GM23338 (cell line): ENCODE data around the gene TGFBI. TPM values are rescaled to one million over a fixed set of nuclear protein-coding genes. Genes with fewer than 3 reads are reported as not detected.

Experiments
- ATAC-seq: fragments of 200-7000 bp; cut with Tn5 transposase; 3 replicates; pipeline ENCODE4 v1.9.1; 2020
- DNase-seq: peaks from one replicate; pipeline ENCODE4 v3.0.0-alpha.2; 2015; ENCODE audit warnings: low spot score
- H2AFZ ChIP-seq: fragments of 200-600 bp; sonication (generic); 2 replicates; pipeline ENCODE4 v1.8.0; 2016; ENCODE audit warnings: antibody characterized with exemption, mild to moderate bottlenecking, moderate library complexity
- H3F3A ChIP-seq: fragments of 200-600 bp; sonication (generic); replicated peaks from 2 replicates; pipeline ENCODE4 v1.8.0; 2017; ENCODE audit warnings: antibody characterized with exemption, mixed run types, low read depth
- H3K27ac ChIP-seq: fragments of 200-600 bp; sonication (generic); 2 replicates; pipeline ENCODE4 v1.6.1; 2016; ENCODE audit warnings: low read depth
- H3K27me3 ChIP-seq: fragments of 200-600 bp; sonication (generic); 2 replicates; pipeline ENCODE4 v1.8.0; 2016; ENCODE audit warnings: mild to moderate bottlenecking, mixed run types, moderate library complexity; ENCODE audit not compliant: insufficient read depth
- H3K36me3 ChIP-seq: fragments of 200-600 bp; sonication (generic); 2 replicates; pipeline ENCODE4 v1.8.0; 2016; ENCODE audit warnings: mild to moderate bottlenecking; ENCODE audit not compliant: insufficient read depth
- H3K4me1 ChIP-seq: fragments of 200-600 bp; sonication (generic); 2 replicates; pipeline ENCODE4 v1.8.0; 2016; ENCODE audit warnings: mild to moderate bottlenecking, moderate library complexity; ENCODE audit not compliant: insufficient read depth
- H3K4me2 ChIP-seq: fragments of 200-600 bp; sonication (generic); 2 replicates; pipeline ENCODE4 v1.7.1; 2017; ENCODE audit warnings: mixed run types
- H3K4me3 ChIP-seq: fragments of 200-600 bp; sonication (generic); 2 replicates; pipeline ENCODE4 v1.6.1; 2016; ENCODE audit warnings: mixed run types
- H3K79me2 ChIP-seq: fragments of 200-600 bp; sonication (generic); replicated peaks from 2 replicates; pipeline ENCODE4 v1.8.0; 2017; ENCODE audit warnings: mild to moderate bottlenecking; ENCODE audit not compliant: insufficient read depth
- H3K9me2 ChIP-seq: fragments of 200-600 bp; sonication (generic); 2 replicates; pipeline ENCODE4 v1.8.0; 2017; ENCODE audit not compliant: insufficient read depth
- H4K20me1 ChIP-seq: fragments of 200-600 bp; sonication (generic); replicated peaks from 2 replicates; pipeline ENCODE4 v1.8.0; 2017; ENCODE audit warnings: mild to moderate bottlenecking; ENCODE audit not compliant: insufficient read depth
- H3K27ac Mint-ChIP-seq: 2 replicates; pipeline ENCODE4 v1.8.0; 2020; ENCODE audit warnings: inconsistent platforms, mild to moderate bottlenecking, moderate library complexity, mixed read lengths
- H3K27me3 Mint-ChIP-seq: 3 replicates; pipeline ENCODE4 v1.8.0; 2022; ENCODE audit warnings: low read depth, mild to moderate bottlenecking, moderate library complexity, mixed read lengths, inconsistent platforms; ENCODE audit not compliant: insufficient read depth, poor library complexity
- H3K36me3 Mint-ChIP-seq: 3 replicates; pipeline ENCODE4 v1.8.0; 2021; ENCODE audit warnings: low read depth, mild to moderate bottlenecking, inconsistent platforms, moderate library complexity, mixed read lengths
- H3K4me1 Mint-ChIP-seq: 3 replicates; pipeline ENCODE4 v1.8.0; 2020; ENCODE audit warnings: mild to moderate bottlenecking, inconsistent platforms, mixed read lengths
- H3K4me3 Mint-ChIP-seq: 3 replicates; pipeline ENCODE4 v1.8.0; 2021; ENCODE audit warnings: moderate library complexity, mild to moderate bottlenecking, inconsistent platforms, mixed read lengths
- H3K9me3 Mint-ChIP-seq: 3 replicates; pipeline ENCODE4 v1.8.0; 2020; ENCODE audit warnings: moderate library complexity, mild to moderate bottlenecking, inconsistent platforms, mixed read lengths
- CREB1 ChIP-seq: fragments of 250-450 bp; sonication (Bioruptor Pico); IDR thresholded peaks from 2 replicates; pipeline ENCODE4 v1.5.0; 2020; ENCODE audit warnings: low read depth, mild to moderate bottlenecking, moderate library complexity
- ETS1 ChIP-seq: IDR thresholded peaks from 2 replicates; pipeline ENCODE4 v1.6.1; 2016; ENCODE audit warnings: antibody characterized with exemption
- EZH2 ChIP-seq: fragments of 200-600 bp; sonication (generic); IDR thresholded peaks from one replicate; pipeline ENCODE4 v1.8.0; 2017; ENCODE audit warnings: antibody characterized with exemption, mild to moderate bottlenecking, low read depth; ENCODE audit not compliant: unreplicated experiment
- EZH2phosphoT487 ChIP-seq: fragments of 200-600 bp; sonication (generic); IDR thresholded peaks from one replicate; pipeline ENCODE4 v1.8.1; 2018; ENCODE audit warnings: antibody characterized with exemption; ENCODE audit not compliant: unreplicated experiment
- JUNB ChIP-seq: IDR thresholded peaks from one replicate; pipeline ENCODE4 v1.6.1; 2016; ENCODE audit warnings: antibody characterized with exemption; ENCODE audit not compliant: unreplicated experiment
- NANOG ChIP-seq: IDR thresholded peaks from 2 replicates; pipeline ENCODE4 v1.6.1; 2016; ENCODE audit warnings: antibody characterized with exemption, borderline replicate concordance
- POLR2AphosphoS5 ChIP-seq: IDR thresholded peaks from 2 replicates; pipeline ENCODE4 v1.6.1; 2016; ENCODE audit warnings: antibody characterized with exemption, low read depth
- STAT1 ChIP-seq: IDR thresholded peaks from one replicate; pipeline ENCODE4 v1.6.1; 2016; ENCODE audit warnings: antibody characterized with exemption; ENCODE audit not compliant: unreplicated experiment
- ZNF114 ChIP-seq: fragments of 250-450 bp; sonication (Bioruptor Pico); IDR thresholded peaks from 2 replicates; pipeline ENCODE4 v1.5.0; 2020; ENCODE audit warnings: mild to moderate bottlenecking, moderate library complexity
- ZNF331 ChIP-seq: fragments of 250-450 bp; sonication (Bioruptor Pico); IDR thresholded peaks from 2 replicates; pipeline ENCODE4 v1.5.0; 2020; ENCODE audit warnings: low read depth, mild to moderate bottlenecking, moderate library complexity
- polyA plus RNA-seq: library from polyadenylated mRNA; unstranded; fragments of >200 nt; fragmentation: Nextera tagmentation; extraction: Ambion mirVana; gene quantifications from 2 replicates; pipeline ENCODE4 v1.2.1, GENCODE V29; 2016
- total RNA-seq: library from RNA; depleted of rRNA; stranded (reverse); fragments of >200 nt; shearing (Covaris generic); gene quantifications from 2 replicates; pipeline ENCODE4 v1.2.3, GENCODE V29; 2014
- TF ChIP-seq, protein P1 (sequence below), 2 experiments: fragments of 200-600 bp in 1 of 2; sonication (generic) in 1 of 2; conservative IDR thresholded peaks; 2 replicates each; pipeline versions ENCODE4 v1.5.1 to v1.6.1; 2016 to 2017; ENCODE audit warnings: antibody characterized with exemption in 2 of 2, low read depth in 2 of 2, mild to moderate bottlenecking in 2 of 2, moderate library complexity in 1 of 2
- TF ChIP-seq, protein P2 (sequence below): fragments of 250-450 bp; sonication (Bioruptor Pico); IDR thresholded peaks from 2 replicates; pipeline ENCODE4 v1.5.0; 2020; ENCODE audit warnings: mild to moderate bottlenecking, moderate library complexity
- TF ChIP-seq, protein P3 (sequence below): IDR thresholded peaks from one replicate; pipeline ENCODE4 v1.6.1; 2018; ENCODE audit warnings: antibody characterized with exemption; ENCODE audit not compliant: unreplicated experiment

TGFBI gene
- total and polyA plus RNA-seq, 2 experiments from 2014 or later: 8.9 to 9.4 TPM

GRCh38 chr5:135988546-135988945 lies 40.2 kb upstream of the TGFBI start:
- no peaks in the 10 kb centered on the region for H3K9me2 ChIP-seq
- Mint-ChIP-seq H3K4me3 (no peak overlapping the region), H3K27ac (no peak overlapping the region), H3K4me1 (peaks cover 2% of the 10 kb centered on the region; the same call in 1 of the 3 replicates), H3K9me3 (no peaks in the 10 kb centered on the region), H3K36me3 (no peaks in the 10 kb centered on the region), H3K27me3 (no peaks in the 10 kb centered on the region)
- no peaks in the 10 kb centered on the region for H3K4me1 ChIP-seq
- TF ChIP-seq, protein P1, sequence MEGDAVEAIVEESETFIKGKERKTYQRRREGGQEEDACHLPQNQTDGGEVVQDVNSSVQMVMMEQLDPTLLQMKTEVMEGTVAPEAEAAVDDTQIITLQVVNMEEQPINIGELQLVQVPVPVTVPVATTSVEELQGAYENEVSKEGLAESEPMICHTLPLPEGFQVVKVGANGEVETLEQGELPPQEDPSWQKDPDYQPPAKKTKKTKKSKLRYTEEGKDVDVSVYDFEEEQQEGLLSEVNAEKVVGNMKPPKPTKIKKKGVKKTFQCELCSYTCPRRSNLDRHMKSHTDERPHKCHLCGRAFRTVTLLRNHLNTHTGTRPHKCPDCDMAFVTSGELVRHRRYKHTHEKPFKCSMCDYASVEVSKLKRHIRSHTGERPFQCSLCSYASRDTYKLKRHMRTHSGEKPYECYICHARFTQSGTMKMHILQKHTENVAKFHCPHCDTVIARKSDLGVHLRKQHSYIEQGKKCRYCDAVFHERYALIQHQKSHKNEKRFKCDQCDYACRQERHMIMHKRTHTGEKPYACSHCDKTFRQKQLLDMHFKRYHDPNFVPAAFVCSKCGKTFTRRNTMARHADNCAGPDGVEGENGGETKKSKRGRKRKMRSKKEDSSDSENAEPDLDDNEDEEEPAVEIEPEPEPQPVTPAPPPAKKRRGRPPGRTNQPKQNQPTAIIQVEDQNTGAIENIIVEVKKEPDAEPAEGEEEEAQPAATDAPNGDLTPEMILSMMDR (conservative IDR thresholded peaks at IDR 0.05; ENCODE audit: low read depth in 2 of 2): no peak
- TF ChIP-seq EZH2 (no peak), ETS1 (no peak), ZNF331 (CRISPR knock-in tag) (no peak), CREB1 (CRISPR knock-in tag) (no peak), STAT1 (no peak), POLR2AphosphoS5 (no peak), EZH2phosphoT487 (no peak), NANOG (no peak), JUNB (no peak), ZNF114 (CRISPR knock-in tag) (no peak)
- TF ChIP-seq, protein P2, sequence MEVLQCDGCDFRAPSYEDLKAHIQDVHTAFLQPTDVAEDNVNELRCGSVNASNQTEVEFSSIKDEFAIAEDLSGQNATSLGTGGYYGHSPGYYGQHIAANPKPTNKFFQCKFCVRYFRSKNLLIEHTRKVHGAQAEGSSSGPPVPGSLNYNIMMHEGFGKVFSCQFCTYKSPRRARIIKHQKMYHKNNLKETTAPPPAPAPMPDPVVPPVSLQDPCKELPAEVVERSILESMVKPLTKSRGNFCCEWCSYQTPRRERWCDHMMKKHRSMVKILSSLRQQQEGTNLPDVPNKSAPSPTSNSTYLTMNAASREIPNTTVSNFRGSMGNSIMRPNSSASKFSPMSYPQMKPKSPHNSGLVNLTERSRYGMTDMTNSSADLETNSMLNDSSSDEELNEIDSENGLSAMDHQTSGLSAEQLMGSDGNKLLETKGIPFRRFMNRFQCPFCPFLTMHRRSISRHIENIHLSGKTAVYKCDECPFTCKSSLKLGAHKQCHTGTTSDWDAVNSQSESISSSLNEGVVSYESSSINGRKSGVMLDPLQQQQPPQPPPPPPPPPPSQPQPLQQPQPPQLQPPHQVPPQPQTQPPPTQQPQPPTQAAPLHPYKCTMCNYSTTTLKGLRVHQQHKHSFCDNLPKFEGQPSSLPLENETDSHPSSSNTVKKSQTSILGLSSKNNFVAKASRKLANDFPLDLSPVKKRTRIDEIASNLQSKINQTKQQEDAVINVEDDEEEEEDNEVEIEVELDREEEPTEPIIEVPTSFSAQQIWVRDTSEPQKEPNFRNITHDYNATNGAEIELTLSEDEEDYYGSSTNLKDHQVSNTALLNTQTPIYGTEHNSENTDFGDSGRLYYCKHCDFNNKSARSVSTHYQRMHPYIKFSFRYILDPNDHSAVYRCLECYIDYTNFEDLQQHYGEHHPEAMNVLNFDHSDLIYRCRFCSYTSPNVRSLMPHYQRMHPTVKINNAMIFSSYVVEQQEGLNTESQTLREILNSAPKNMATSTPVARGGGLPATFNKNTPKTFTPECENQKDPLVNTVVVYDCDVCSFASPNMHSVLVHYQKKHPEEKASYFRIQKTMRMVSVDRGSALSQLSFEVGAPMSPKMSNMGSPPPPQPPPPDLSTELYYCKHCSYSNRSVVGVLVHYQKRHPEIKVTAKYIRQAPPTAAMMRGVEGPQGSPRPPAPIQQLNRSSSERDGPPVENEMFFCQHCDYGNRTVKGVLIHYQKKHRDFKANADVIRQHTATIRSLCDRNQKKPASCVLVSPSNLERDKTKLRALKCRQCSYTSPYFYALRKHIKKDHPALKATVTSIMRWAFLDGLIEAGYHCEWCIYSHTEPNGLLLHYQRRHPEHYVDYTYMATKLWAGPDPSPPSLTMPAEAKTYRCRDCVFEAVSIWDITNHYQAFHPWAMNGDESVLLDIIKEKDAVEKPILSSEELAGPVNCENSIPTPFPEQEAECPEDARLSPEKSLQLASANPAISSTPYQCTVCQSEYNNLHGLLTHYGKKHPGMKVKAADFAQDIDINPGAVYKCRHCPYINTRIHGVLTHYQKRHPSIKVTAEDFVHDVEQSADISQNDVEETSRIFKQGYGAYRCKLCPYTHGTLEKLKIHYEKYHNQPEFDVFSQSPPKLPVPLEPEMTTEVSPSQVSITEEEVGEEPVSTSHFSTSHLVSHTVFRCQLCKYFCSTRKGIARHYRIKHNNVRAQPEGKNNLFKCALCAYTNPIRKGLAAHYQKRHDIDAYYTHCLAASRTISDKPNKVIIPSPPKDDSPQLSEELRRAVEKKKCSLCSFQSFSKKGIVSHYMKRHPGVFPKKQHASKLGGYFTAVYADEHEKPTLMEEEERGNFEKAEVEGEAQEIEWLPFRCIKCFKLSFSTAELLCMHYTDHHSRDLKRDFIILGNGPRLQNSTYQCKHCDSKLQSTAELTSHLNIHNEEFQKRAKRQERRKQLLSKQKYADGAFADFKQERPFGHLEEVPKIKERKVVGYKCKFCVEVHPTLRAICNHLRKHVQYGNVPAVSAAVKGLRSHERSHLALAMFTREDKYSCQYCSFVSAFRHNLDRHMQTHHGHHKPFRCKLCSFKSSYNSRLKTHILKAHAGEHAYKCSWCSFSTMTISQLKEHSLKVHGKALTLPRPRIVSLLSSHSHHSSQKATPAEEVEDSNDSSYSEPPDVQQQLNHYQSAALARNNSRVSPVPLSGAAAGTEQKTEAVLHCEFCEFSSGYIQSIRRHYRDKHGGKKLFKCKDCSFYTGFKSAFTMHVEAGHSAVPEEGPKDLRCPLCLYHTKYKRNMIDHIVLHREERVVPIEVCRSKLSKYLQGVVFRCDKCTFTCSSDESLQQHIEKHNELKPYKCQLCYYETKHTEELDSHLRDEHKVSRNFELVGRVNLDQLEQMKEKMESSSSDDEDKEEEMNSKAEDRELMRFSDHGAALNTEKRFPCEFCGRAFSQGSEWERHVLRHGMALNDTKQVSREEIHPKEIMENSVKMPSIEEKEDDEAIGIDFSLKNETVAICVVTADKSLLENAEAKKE (CRISPR knock-in tag): no peak
- TF ChIP-seq, protein P3, sequence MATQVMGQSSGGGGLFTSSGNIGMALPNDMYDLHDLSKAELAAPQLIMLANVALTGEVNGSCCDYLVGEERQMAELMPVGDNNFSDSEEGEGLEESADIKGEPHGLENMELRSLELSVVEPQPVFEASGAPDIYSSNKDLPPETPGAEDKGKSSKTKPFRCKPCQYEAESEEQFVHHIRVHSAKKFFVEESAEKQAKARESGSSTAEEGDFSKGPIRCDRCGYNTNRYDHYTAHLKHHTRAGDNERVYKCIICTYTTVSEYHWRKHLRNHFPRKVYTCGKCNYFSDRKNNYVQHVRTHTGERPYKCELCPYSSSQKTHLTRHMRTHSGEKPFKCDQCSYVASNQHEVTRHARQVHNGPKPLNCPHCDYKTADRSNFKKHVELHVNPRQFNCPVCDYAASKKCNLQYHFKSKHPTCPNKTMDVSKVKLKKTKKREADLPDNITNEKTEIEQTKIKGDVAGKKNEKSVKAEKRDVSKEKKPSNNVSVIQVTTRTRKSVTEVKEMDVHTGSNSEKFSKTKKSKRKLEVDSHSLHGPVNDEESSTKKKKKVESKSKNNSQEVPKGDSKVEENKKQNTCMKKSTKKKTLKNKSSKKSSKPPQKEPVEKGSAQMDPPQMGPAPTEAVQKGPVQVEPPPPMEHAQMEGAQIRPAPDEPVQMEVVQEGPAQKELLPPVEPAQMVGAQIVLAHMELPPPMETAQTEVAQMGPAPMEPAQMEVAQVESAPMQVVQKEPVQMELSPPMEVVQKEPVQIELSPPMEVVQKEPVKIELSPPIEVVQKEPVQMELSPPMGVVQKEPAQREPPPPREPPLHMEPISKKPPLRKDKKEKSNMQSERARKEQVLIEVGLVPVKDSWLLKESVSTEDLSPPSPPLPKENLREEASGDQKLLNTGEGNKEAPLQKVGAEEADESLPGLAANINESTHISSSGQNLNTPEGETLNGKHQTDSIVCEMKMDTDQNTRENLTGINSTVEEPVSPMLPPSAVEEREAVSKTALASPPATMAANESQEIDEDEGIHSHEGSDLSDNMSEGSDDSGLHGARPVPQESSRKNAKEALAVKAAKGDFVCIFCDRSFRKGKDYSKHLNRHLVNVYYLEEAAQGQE: no peak
- H3K79me2 ChIP-seq: no peaks in the 10 kb centered on the region
- DNase-seq (no peak), ATAC-seq (no peak)
- H3K4me2 ChIP-seq: no peak overlapping the region
- no peaks in the 10 kb centered on the region for H3K27me3 ChIP-seq
- H4K20me1 ChIP-seq: 0 out of 2 replicates have a peak, but pooled peaks cover 3% of the 10 kb centered on the region
- no peaks in the 10 kb centered on the region for H3F3A ChIP-seq
- no peaks in the 10 kb centered on the region for H3K36me3 ChIP-seq
- H3K4me3 ChIP-seq: no peak overlapping the region
- H3K27ac ChIP-seq: no peak overlapping the region
- no peak overlapping the region for H2AFZ ChIP-seq
